WTC11 (cell line): ENCODE data around the gene CACNA1C. TPM values are rescaled to one million over a fixed set of nuclear protein-coding genes. Genes with fewer than 3 reads are reported as not detected.

Source experiments
- ATAC-seq: fragments of 200-7000 bp; cut with Tn5 transposase; 2 replicates; pipeline ENCODE4 v1.10.0; 2021; ENCODE audit warnings: mild to moderate bottlenecking, moderate library complexity
- CTCF ChIA-PET: fragments of 300-600 bp; sonication (Branson Sonifier 250); formaldehyde crosslinking; loops from one replicate; lab custom pipeline; 2021; ENCODE audit warnings: antibody characterized with exemption; lab: Charles Lee
- POLR2A ChIA-PET: fragments of 350-600 bp; sonication (Branson Sonifier 250); formaldehyde crosslinking; loops from one replicate; lab custom pipeline; 2021; ENCODE audit warnings: antibody characterized with exemption; lab: Charles Lee
- DNase-seq: peaks from one replicate; pipeline ENCODE4 v3.0.0; 2021; ENCODE audit warnings: low spot score
- H3K27ac Mint-ChIP-seq: 2 replicates; pipeline ENCODE4 v1.8.0; 2021; ENCODE audit warnings: mixed read lengths
- H3K27me3 Mint-ChIP-seq: 2 replicates; pipeline ENCODE4 v1.8.0; 2021; ENCODE audit warnings: low read depth, mild to moderate bottlenecking, moderate library complexity, mixed read lengths
- H3K36me3 Mint-ChIP-seq: 2 replicates; pipeline ENCODE4 v1.8.0; 2021; ENCODE audit warnings: mixed read lengths
- H3K4me1 Mint-ChIP-seq: 2 replicates; pipeline ENCODE4 v1.8.0; 2022; ENCODE audit warnings: mixed read lengths
- H3K4me3 Mint-ChIP-seq: 2 replicates; pipeline ENCODE4 v1.8.0; 2021; ENCODE audit warnings: mild to moderate bottlenecking, moderate library complexity, mixed read lengths
- H3K9me3 Mint-ChIP-seq: 2 replicates; pipeline ENCODE4 v1.8.0; 2021; ENCODE audit warnings: mixed read lengths
- AR ChIP-seq: fragments of 250-450 bp; sonication (Bioruptor Pico); IDR thresholded peaks from 2 replicates; pipeline ENCODE4 v1.9.0; 2021; ENCODE audit warnings: mild to moderate bottlenecking
- CBFB ChIP-seq: sonication (generic); formaldehyde crosslinking; IDR thresholded peaks from 2 replicates; pipeline ENCODE4 v1.8.1; 2022; ENCODE audit warnings: mild to moderate bottlenecking, low read depth, missing genetic modification reagents
- CDX4 ChIP-seq: fragments of 250-450 bp; sonication (Bioruptor Pico); IDR thresholded peaks from 2 replicates; pipeline ENCODE4 v1.9.0; 2021; ENCODE audit warnings: moderate library complexity, mild to moderate bottlenecking, inconsistent platforms, borderline replicate concordance
- E2F4 ChIP-seq: sonication (generic); formaldehyde crosslinking; IDR thresholded peaks from 2 replicates; pipeline ENCODE4 v1.8.1; 2022; ENCODE audit warnings: low read depth, mild to moderate bottlenecking, moderate library complexity, missing genetic modification reagents, borderline replicate concordance
- EMX1 ChIP-seq: fragments of 250-450 bp; sonication (Bioruptor Pico); IDR thresholded peaks from 2 replicates; pipeline ENCODE4 v1.8.0; 2021; ENCODE audit warnings: mild to moderate bottlenecking
- GTF2I ChIP-seq: fragments of 250-450 bp; sonication (Bioruptor Pico); conservative IDR thresholded peaks from 2 replicates; pipeline ENCODE4 v1.4.0; 2021; ENCODE audit warnings: mild to moderate bottlenecking
- HMGXB4 ChIP-seq: sonication (generic); formaldehyde crosslinking; IDR thresholded peaks from 2 replicates; pipeline ENCODE4 v1.8.1; 2023; ENCODE audit warnings: mild to moderate bottlenecking, moderate library complexity, missing genetic modification reagents
- IRF2 ChIP-seq: sonication (generic); formaldehyde crosslinking; IDR thresholded peaks from 2 replicates; pipeline ENCODE4 v1.8.0; 2022; ENCODE audit warnings: low read depth, missing genetic modification reagents, borderline replicate concordance
- JUN ChIP-seq: sonication (generic); formaldehyde crosslinking; IDR thresholded peaks from 2 replicates; pipeline ENCODE4 v1.8.0; 2023; ENCODE audit warnings: mild to moderate bottlenecking, missing genetic modification reagents
- NR1H2 ChIP-seq: sonication (generic); formaldehyde crosslinking; IDR thresholded peaks from 2 replicates; pipeline ENCODE4 v1.9.0; 2021; ENCODE audit warnings: mild to moderate bottlenecking, moderate library complexity, missing genetic modification reagents
- PREB ChIP-seq: sonication (generic); formaldehyde crosslinking; IDR thresholded peaks from 2 replicates; pipeline ENCODE4 v1.8.1; 2022; ENCODE audit warnings: mild to moderate bottlenecking, missing genetic modification reagents, moderate library complexity, borderline replicate concordance
- SOX15 ChIP-seq: fragments of 250-450 bp; sonication (Bioruptor Pico); IDR thresholded peaks from 2 replicates; pipeline ENCODE4 v1.9.0; 2021; ENCODE audit warnings: mild to moderate bottlenecking
- ZMAT4 ChIP-seq: fragments of 250-450 bp; sonication (Bioruptor Pico); IDR thresholded peaks from 2 replicates; pipeline ENCODE4 v1.9.0; 2021; ENCODE audit warnings: mild to moderate bottlenecking
- ZNF232 ChIP-seq: sonication (generic); formaldehyde crosslinking; IDR thresholded peaks from 2 replicates; pipeline ENCODE4 v1.8.0; 2022; ENCODE audit warnings: mild to moderate bottlenecking, missing genetic modification reagents
- ZNF281 ChIP-seq: sonication (generic); formaldehyde crosslinking; IDR thresholded peaks from 2 replicates; pipeline ENCODE4 v1.8.0; 2023; ENCODE audit warnings: mild to moderate bottlenecking, missing genetic modification reagents
- ZNF416 ChIP-seq: fragments of 250-450 bp; sonication (Bioruptor Pico); IDR thresholded peaks from 2 replicates; pipeline ENCODE4 v1.9.0; 2021; ENCODE audit warnings: mild to moderate bottlenecking, inconsistent platforms
- ZNF423 ChIP-seq: fragments of 250-450 bp; sonication (Bioruptor Pico); IDR thresholded peaks from 2 replicates; pipeline ENCODE4 v2.1.2; 2022; ENCODE audit warnings: mild to moderate bottlenecking, moderate library complexity
- ZNF425 ChIP-seq: fragments of 250-450 bp; sonication (Bioruptor Pico); conservative IDR thresholded peaks from 2 replicates; pipeline ENCODE4 v1.9.0; 2021; ENCODE audit warnings: mild to moderate bottlenecking
- total RNA-seq: library from RNA; stranded (reverse); gene quantifications from 3 replicates; pipeline ENCODE4 v1.2.3, GENCODE V29; 2021

The CACNA1C gene
- total RNA-seq, 1 experiment from 2014 or later: 1.7 TPM

- POLR2A ChIA-PET: no interaction called here
- ATAC-seq (no peak), DNase-seq (no peak)
- H3K4me3 Mint-ChIP-seq: no peak overlapping the region
- TF ChIP-seq IRF2 (CRISPR knock-in tag): no peak
- no peak for TF ChIP-seq EMX1 (CRISPR knock-in tag)
- no peak for TF ChIP-seq SOX15
- TF ChIP-seq JUN (CRISPR knock-in tag): no peak
- no peak for TF ChIP-seq ZNF423 (CRISPR knock-in tag)
- no peak for TF ChIP-seq CBFB (CRISPR knock-in tag)
- no peak for TF ChIP-seq AR (CRISPR knock-in tag)
- TF ChIP-seq ZNF425: no peak
- no peak for TF ChIP-seq NR1H2
- no peak for TF ChIP-seq PREB (CRISPR knock-in tag)
- no peak for TF ChIP-seq E2F4
- TF ChIP-seq GTF2I (CRISPR knock-in tag): no peak
- no peak for TF ChIP-seq ZNF281 (CRISPR knock-in tag)
- TF ChIP-seq ZNF416 (CRISPR knock-in tag): no peak
- no peak for TF ChIP-seq ZMAT4 (CRISPR knock-in tag)
- TF ChIP-seq HMGXB4 (CRISPR knock-in tag): no peak
- TF ChIP-seq CDX4 (CRISPR knock-in tag): no peak
- TF ChIP-seq ZNF232 (CRISPR knock-in tag): no peak
- no peaks in the 10 kb centered on the region for H3K27me3 Mint-ChIP-seq
- peaks cover 8% of the 10 kb centered on the region for H3K9me3 Mint-ChIP-seq
- CTCF ChIA-PET: no interaction called here
- no peaks in the 10 kb centered on the region for H3K4me1 Mint-ChIP-seq
- H3K27ac Mint-ChIP-seq: no peak overlapping the region
- no peaks in the 10 kb centered on the region for H3K36me3 Mint-ChIP-seq
Measured at GRCh38 chr12:2479851-2480535, 427.2 kb downstream of the CACNA1C start.
